Measurements from ENCODE around the gene SMIM10.
"Not testable (repeated sequence)": the region's sequence is repeated elsewhere in the genome, so short reads cannot be mapped to it uniquely, and the experiment has no call there.

SMIM10 gene

DNA sequence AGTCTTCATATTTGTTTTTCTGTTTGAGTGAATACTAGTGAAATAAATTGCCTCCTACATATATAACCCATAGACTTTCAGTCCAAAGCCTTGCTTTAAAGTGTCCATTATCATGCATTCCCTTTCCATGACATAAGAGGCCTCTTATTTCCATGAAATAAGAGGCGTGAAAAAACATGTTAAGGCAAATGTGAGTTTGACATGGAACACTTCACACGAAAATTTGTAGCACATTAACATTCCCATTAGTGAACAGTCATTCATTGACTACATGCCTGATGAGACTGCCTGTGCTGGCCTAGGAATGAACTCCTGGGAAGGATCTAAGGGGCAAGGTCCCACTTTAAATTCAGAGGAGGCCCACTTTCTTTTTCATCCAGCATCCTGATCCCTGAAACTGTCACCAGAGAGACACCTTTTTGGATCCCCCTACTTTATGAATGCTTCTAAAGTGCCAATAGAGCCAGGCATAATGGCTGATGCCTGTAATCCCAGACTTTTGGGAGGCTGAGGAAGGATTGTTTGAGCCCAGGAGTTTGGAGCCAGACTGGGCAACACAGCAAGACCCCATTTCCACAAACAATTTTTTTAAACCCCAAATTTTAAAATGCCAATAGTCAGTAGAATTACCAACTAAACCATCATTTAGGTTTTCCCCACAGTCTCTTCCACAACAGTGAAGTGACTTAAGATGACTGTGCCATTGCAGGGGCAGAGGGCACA lies 24.9 kb downstream of the SMIM10 start:
- no peak for DNase-seq

GRCh38 chrX:135019890-135020289 lies 29.1 kb downstream of the SMIM10 start:
- DNase-seq: not testable (repeated sequence)

- DNase-seq: not testable (repeated sequence)
Observed at GRCh38 chrX:135023791-135024190, 33.0 kb downstream of the SMIM10 start.

GRCh38 chrX:135024526-135024925 lies 33.7 kb downstream of the SMIM10 start:
- no peak for DNase-seq

DNA sequence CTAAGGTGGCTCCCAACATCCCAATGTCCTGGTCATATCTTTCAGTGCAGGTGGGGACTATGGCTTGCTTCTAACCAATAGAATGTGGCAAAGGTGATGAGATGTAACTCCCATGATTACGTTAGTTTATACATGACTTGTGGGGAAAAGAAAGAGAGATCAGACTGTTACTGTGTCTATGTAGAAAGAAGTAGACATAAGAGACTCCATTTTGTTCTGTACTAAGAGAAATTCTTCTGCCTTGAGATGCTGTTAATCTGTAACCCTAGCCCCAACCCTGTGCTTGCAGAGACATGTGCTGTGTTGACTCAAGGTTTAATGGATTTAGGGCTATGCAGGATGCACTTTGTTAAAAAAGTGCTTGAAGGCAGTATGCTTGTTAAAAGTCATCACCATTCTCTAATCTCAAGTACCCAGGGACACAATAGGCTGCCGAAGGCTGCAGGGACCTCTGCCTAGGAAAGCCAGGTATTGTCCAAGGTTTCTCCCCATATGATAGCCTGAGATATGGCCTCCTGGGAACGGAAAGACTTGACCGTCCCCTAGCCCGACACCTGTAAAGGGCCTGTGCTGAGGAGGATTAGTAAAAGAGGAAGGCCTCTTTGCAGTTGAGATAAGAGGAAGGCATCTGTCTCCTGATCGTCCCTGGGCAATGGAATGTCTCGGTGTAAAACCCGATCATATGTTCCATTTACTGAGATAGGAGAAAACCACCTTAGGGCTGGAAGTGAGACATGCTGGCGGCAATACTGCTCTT lies 39.6 kb downstream of the SMIM10 start:
- DNase-seq: not testable (repeated sequence)

DNA sequence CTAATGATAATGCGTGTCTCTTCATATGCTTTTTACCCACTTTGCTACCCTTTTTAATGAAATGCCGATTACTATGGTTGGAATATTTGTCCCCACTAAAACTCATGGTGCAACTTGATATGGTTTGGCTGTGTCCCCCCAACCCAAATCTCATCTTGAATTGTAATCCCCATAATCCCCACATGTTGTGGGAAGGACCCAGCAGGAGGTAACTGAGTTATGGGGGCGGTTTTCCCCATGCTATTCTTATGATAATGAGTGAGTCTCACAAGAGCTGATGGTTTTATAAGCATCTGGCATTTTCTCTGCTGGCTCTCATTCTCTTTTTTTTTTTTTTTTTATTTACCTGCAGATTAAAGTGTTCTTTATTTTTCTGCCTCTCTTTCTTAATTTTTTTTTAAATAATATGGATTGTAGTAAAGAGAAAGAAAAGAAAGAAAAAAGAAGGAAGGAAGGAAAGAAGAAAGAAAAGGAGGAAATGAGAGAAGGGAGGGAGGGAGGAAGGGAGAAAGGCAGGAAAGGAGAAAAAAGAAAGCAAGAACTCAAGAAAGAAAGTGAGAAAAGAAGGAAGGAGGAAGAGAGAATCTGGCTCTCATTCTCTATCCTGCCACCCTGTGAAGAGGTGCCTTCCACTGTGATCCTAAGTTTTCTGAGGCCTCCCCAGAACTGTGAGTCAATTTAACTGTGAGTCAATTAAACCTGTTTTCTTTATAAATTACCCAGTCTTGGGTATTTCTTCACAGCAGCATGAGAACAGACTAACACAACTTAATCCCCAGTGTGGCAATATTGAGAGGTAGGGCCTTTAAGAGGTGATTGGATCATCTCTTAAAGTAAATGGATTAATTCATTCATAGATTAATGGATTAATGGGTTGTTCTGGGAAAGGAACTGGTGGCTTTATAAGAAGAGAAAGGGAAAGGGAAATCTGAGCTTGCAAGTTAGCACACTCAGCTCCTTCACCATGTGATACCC lies 50.6 kb downstream of the SMIM10 start:
- DNase-seq: not testable (repeated sequence)

All from activated naive CD4-positive, alpha-beta T cell treated with anti-CD3 and anti-CD28 coated beads, Interleukin-2, amount 50 U/mL, for 16 hours (primary cell).